HG02973 (cell line): ENCODE measurements around the gene LRRK1.

ENCODE experiments used
- ATAC-seq: cut with Tn5 transposase; IDR thresholded peaks from one replicate; pipeline ENCODE4 v1.9.1; 2021; ENCODE audit warnings: moderate library complexity; ENCODE audit not compliant: unreplicated experiment

LRRK1 gene

DNA sequence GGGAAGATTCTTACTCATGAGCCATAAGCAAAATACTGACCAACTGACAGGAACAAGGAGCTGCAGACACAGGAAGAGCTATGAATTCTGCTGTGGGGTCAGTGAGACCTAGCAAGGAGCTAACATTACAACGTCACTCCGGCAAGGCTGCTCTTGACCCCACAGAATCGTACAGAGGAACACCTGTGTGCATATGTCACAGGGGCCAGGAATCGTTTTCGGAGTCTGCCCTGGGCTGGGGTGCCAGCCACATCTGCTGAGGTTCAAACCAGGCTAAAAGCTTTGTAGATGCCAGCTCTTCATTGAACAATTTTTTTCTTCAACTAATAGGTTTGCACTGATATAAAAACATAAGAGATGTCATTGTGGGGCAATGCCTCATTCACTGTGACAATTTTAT, 82.6 kb downstream of the LRRK1 start:
- no peak for ATAC-seq

GRCh38 chr15:101003081-101003480, 83.9 kb downstream of the LRRK1 start:
- ATAC-seq: no peak

DNA sequence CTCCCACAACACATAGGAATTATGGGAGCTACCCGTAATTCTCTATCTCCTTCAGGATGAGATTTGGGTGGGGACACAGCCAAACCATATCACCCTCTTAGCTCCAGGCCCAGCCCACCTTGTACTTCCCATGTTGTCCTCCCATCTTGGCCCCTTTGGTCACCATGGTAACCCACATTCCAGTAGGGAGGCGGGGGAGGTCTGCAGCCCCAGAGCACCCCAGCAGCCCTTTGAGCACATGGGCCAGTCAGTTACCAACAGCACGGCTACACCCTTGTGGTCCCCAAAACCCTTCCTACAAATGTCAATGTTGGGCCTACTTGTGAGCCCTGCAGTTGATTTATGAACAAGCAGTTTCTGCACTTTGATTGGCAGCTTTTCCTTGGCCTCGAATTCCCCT, 84.5 kb downstream of the LRRK1 start:
- ATAC-seq: no peak

- ATAC-seq: no peak
Measured at GRCh38 chr15:101004500-101004899, 85.3 kb downstream of the LRRK1 start.

- ATAC-seq: no peak
Measured at GRCh38 chr15:101004986-101005747, 86.0 kb downstream of the LRRK1 start.

- ATAC-seq: peak; percentile 47
Measured at GRCh38 chr15:101006931-101007691, 88.0 kb downstream of the LRRK1 start.

GRCh38 chr15:101008158-101009139, 89.3 kb downstream of the LRRK1 start:
- ATAC-seq: peak; percentile 81

- ATAC-seq: no peak
Measured at GRCh38 chr15:101009176-101009575, 90.0 kb downstream of the LRRK1 start.

- no peak for ATAC-seq
Measured at GRCh38 chr15:101010781-101011180, 91.6 kb downstream of the LRRK1 start.

DNA sequence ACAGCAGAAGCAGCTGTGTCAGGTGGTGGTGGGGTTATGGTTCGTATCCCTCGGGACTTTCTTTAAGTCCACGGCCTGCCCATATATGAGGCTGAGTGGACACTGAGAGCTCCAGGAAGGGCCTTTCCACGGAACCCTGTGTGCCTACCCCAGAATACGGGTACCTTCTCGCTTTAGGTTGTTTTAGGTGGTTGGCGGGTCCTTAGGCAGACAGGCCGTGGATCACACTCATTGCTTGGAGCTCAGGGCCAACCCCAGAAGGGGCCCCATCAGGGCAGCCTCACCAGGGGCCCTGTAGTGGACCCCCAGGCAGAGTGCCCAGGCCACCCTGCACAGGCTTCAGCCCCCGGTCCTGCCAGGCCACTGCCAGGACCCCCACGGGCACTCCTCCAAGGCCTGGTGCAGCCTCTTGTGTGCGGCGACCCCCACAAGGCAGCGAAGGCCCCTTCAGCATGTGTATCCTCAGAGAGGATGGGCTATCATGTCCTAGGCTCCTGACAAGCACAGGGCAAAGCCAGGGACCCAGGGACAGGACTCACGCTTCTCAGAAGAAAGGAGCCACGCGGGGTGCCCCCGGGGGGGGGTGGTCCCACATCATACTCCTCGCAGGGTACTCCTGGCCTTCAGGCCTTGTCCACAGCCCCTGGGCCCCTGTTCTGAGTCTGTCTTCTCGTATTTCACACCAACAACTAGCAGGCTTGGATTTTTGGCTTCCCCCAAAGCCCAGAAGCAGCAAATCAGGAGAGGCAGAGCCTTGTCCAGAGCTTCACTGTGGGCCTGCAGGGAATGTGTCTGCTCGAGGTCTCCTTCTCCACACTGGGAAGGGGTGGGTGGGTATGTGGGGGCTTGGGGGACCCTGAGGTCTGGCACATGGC, 93.4 kb downstream of the LRRK1 start:
- ATAC-seq: no peak

DNA sequence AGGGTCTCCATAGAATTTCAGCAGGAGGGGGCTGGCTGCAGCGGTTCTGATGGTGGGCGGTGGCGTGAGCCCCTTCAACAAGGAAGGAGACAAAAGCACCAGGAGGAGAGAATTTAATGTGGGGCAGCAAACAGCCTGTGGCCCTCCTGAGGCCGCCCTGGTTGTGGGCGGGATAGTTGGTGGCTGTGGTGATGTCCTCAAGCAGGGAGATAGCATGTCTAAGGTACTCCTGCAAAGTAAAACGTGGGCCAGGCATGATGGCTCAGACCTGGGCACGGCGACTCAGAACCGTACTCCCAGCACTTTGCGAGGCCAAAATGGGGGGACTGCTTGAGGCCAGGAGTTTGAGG, 94.0 kb downstream of the LRRK1 start:
- no peak for ATAC-seq

DNA sequence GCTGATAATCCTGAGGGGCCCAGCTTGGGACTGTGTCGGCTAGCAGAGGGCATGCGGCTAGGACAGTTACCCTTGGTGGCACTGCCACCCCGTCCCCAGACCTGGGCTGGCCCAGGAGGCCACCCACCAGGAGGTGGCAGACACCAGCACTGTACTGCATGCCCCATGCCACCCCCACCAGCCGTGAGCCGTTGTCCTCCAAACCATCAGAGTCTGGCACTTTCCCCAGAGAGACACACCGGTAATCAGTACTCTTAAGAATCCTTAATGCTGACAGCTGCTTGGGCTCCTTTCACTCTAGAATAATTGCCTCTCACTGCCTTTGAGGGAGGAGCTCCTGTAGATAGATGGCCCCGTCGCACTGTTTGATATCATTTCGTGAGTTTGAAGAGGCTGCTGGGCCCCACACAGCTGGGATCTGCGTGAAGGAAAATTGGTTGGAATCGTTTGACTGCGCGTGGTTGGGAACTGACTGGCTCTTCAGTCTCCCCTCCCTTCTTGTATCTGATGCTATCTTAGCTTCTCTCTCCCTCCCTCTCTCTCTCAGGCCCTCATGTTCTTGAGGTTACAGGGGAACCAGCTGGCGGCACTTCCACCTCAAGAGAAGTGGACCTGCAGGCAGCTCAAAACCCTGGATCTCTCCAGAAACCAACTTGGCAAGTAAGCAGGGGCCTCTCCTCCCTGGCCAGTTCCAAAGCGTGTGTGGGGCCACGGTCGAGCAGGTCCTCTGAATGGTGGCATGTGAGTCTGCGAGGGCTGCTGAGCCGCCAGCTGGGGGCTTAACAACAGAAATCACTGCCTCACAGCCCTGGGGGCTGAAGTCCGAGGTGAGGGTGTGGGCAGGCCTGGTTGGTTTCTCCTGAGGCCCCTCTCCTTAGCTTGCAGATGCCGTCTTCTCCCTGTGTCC, 94.9 kb downstream of the LRRK1 start:
- no peak for ATAC-seq

- peak; percentile 72 for ATAC-seq
Measured at GRCh38 chr15:101014921-101015841, 96.0 kb downstream of the LRRK1 start.

- no peak for ATAC-seq
Measured at GRCh38 chr15:101016581-101016980, 97.4 kb downstream of the LRRK1 start.

GRCh38 chr15:101017093-101017754, 98.1 kb downstream of the LRRK1 start:
- ATAC-seq: no peak

DNA sequence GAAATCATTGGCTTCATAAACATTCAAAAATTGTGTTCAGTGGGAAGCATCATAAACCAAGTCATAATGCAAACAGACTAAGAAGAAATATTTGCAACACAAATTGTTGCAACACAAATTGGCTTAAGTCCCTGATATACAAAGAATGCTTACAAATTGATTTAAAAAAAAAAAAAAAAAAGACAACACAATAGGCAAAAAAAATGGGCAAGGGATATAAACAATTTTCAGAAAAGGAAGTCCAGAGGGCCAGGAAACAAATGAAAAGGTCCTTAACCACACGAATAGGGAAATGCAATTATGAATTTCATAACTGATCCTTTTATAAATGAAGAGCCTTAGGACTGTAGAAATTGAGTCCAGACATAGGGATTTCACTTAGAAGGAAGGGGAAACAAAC, 98.9 kb downstream of the LRRK1 start:
- ATAC-seq: no peak

GRCh38 chr15:101018450-101018849, 99.3 kb downstream of the LRRK1 start:
- no peak for ATAC-seq
